ENCODE data around the gene INTS11.

The INTS11 gene

DNA sequence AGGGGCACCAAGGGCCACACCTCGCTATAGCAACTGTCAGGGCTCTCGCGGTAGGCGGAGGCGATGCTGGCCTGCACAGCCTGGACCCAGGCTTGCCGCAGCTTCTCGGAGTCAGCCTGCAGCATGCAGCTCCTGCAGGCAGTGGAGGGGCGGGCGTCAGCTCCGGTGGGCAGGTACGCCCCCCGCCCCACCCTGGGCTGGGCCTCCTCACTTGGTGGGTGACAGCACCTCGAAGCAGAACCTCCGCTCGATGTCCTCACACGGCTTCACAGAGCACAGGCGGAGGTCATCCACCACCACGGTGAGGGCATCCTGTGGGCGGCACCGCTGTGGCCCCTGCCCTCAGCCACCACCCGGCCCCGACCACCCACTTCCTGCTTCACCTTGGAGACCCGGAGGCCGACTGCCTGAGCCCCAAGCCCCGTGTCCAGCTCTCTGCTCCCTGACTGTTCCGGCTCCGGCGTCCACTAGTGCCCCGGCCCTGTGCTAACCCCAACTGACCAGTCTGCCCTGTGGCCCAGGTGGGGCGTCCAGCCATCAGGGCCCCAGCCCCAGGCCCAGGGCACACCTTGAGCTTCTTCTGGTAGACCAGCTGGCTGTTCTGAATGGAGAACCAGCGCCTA, 26.5 kb downstream of the INTS11 start:
- no CpG with 5 or more reads among the region's 31 CpGs for WGBS (ENCODE audit: insufficient coverage, insufficient read length)
- DNase-seq (ENCODE audit: low read depth, low spot score): no peak
- Histone ChIP-seq H3K27me3 (ENCODE audit: control insufficient read depth, insufficient read depth, low read length) (no peaks in the 10 kb centered on the region), H3K4me1 (ENCODE audit: control insufficient read depth, insufficient read depth, low read length) (peaks cover 2% of the 10 kb centered on the region; the same call in 1 of the 2 replicates), H3K4me3 (ENCODE audit: low read length) (no peak overlapping the region), H3K36me3 (ENCODE audit: control insufficient read depth, insufficient read depth, low read length) (no peaks in the 10 kb centered on the region; the same call in 1 of the 2 replicates), H3K27ac (ENCODE audit: low read length) (no peak overlapping the region), H3K9me3 (ENCODE audit: control insufficient read depth, insufficient read depth, low read length) (no peaks in the 10 kb centered on the region)

DNA sequence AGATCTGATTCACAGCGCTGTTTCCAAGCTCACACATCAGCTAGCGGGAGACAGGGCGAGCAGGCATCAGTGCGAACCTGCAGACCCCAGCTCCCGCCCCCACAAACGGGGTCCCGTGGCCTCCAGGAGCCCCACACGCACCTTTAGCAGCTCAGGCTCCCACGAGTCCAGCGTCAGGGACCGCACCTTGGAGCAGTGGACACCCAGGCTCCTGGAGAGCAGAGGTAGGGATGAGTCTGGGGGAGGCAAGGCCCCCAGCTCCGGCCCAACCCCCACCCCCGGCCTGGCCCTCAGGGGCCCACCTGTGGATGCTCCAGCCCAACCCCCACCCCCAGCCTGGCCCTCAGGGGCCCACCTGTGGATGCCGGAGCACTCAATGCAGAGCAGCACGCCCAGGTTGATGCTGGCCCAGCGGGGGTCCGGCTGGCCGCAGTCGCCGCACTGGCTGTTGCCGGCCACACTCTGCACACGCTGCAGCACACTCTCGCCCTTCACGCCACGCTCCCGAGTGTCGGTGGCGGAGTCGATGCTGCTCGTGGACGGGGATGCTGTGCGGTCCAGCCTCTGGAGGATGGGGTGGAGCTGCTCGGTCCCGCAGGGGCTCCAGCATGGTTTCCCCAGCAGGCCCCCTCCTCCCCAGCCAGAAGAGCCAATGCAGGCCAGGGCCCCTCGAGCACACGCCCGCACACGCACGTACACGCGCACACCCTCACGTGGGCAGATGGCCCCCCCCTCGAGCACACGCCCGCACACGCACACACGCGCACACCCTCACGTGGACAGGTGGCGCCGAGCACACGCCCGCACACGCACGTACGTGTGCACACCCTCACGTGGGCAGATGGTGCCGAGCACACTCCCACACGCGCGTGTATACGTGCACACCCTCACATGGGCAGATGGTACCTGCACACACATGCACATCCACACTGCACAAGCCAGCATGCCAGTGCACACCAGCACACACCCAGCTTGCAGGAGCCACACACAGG, 28.1 kb downstream of the INTS11 start:
- no CpG with 5 or more reads among the region's 62 CpGs for WGBS (ENCODE audit: insufficient coverage, insufficient read length)
- no peaks in the 10 kb centered on the region for H3K27me3 ChIP-seq (ENCODE audit: control insufficient read depth, insufficient read depth, low read length)
- H3K4me3 ChIP-seq (ENCODE audit: low read length): no peak overlapping the region
- no peaks in the 10 kb centered on the region for H3K9me3 ChIP-seq (ENCODE audit: control insufficient read depth, insufficient read depth, low read length)
- no peak overlapping the region for H3K27ac ChIP-seq (ENCODE audit: low read length)
- no peak for DNase-seq (ENCODE audit: low read depth, low spot score)
- peaks cover 2% of the 10 kb centered on the region; the same call in 1 of the 2 replicates for H3K4me1 ChIP-seq (ENCODE audit: control insufficient read depth, insufficient read depth, low read length)
- no peaks in the 10 kb centered on the region; the same call in 1 of the 2 replicates for H3K36me3 ChIP-seq (ENCODE audit: control insufficient read depth, insufficient read depth, low read length)

- no CpG with 5 or more reads among the region's 35 CpGs for WGBS (ENCODE audit: insufficient coverage, insufficient read length)
- no peak for DNase-seq (ENCODE audit: low read depth, low spot score)
- Histone ChIP-seq H3K27me3 (ENCODE audit: control insufficient read depth, insufficient read depth, low read length) (no peaks in the 10 kb centered on the region), H3K36me3 (ENCODE audit: control insufficient read depth, insufficient read depth, low read length) (no peaks in the 10 kb centered on the region; the same call in 1 of the 2 replicates), H3K4me1 (ENCODE audit: control insufficient read depth, insufficient read depth, low read length) (peaks cover 2% of the 10 kb centered on the region; the same call in 1 of the 2 replicates), H3K27ac (ENCODE audit: low read length) (no peak overlapping the region), H3K4me3 (ENCODE audit: low read length) (no peak overlapping the region), H3K9me3 (ENCODE audit: control insufficient read depth, insufficient read depth, low read length) (no peaks in the 10 kb centered on the region)
Measured at GRCh38 chr1:1295154-1295923, 29.1 kb downstream of the INTS11 start.

DNA sequence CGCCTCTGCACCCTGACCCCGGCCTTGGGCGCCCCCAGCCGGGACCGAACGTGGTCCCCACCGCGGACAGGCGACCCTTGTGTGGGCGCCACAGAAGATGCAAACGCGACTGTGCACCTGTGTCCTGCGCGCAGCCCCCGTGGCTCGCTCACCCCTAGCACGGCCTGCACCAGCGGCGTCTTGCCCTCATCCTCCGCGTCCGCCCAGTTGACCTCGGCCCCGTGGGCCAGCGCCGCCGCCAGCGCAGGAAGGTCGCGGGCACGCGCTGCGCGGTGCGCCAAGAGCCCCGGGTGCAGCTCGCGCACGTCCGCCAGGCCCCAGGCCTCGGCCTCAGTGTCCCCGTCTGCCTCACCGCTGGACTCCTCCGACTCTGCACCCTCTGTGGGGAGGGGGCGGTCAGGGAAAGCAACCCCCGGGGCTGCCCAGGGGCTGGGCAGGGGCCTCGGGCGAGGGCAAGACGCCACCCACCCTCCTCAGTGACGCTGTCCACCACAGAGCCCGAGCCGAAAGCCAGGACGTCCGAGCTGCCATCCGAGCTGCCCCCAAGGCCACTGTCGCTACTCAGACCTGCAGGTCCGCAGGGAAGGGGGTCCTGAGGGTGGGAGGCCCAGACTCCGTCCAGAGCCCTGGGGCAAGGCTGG, 30.1 kb downstream of the INTS11 start:
- peak overlapping the region; percentile 1 for H3K4me3 ChIP-seq (ENCODE audit: low read length)
- no peak overlapping the region for H3K27ac ChIP-seq (ENCODE audit: low read length)
- peaks cover 2% of the 10 kb centered on the region; the same call in 1 of the 2 replicates for H3K4me1 ChIP-seq (ENCODE audit: control insufficient read depth, insufficient read depth, low read length)
- DNase-seq (ENCODE audit: low read depth, low spot score): no peak
- no CpG with 5 or more reads among the region's 58 CpGs for WGBS (ENCODE audit: insufficient coverage, insufficient read length)
- no peaks in the 10 kb centered on the region for H3K27me3 ChIP-seq (ENCODE audit: control insufficient read depth, insufficient read depth, low read length)
- no peaks in the 10 kb centered on the region; the same call in 1 of the 2 replicates for H3K36me3 ChIP-seq (ENCODE audit: control insufficient read depth, insufficient read depth, low read length)
- H3K9me3 ChIP-seq (ENCODE audit: control insufficient read depth, insufficient read depth, low read length): no peaks in the 10 kb centered on the region

GRCh38 chr1:1293263-1294249, 30.9 kb downstream of the INTS11 start:
- no CpG with 5 or more reads among the region's 94 CpGs for WGBS (ENCODE audit: insufficient coverage, insufficient read length)
- Histone ChIP-seq H3K9me3 (ENCODE audit: control insufficient read depth, insufficient read depth, low read length) (no peaks in the 10 kb centered on the region), H3K36me3 (ENCODE audit: control insufficient read depth, insufficient read depth, low read length) (no peaks in the 10 kb centered on the region; the same call in 1 of the 2 replicates), H3K4me3 (ENCODE audit: low read length) (peak overlapping the region; percentile 37; the same call in 1 of the 2 replicates), H3K27ac (ENCODE audit: low read length) (no peak overlapping the region), H3K4me1 (ENCODE audit: control insufficient read depth, insufficient read depth, low read length) (peaks cover 2% of the 10 kb centered on the region; the same call in 1 of the 2 replicates), H3K27me3 (ENCODE audit: control insufficient read depth, insufficient read depth, low read length) (no peaks in the 10 kb centered on the region)
- no peak for DNase-seq (ENCODE audit: low read depth, low spot score)

DNA sequence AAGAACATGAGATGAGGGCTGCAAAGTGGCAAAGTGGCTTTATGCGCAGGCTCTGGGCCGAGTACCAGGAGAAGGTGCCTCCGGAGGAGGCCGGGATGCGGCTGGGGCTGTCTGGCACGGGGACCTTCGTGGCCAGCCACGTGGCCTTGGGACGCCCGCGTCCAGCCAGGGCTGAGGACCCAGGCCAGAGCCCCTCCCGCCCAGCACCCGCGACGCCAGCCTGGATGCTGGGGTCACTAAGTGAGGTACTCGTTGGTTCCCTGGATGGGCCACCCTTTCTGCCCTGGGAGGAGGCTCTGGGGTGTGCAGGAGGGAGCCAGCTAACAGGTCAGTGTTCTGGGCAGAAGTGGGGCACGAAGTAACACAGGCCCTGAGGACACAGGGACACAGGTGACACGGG, 31.6 kb downstream of the INTS11 start:
- Histone ChIP-seq H3K27ac (ENCODE audit: low read length) (no peak overlapping the region), H3K27me3 (ENCODE audit: control insufficient read depth, insufficient read depth, low read length) (no peaks in the 10 kb centered on the region), H3K9me3 (ENCODE audit: control insufficient read depth, insufficient read depth, low read length) (no peaks in the 10 kb centered on the region), H3K36me3 (ENCODE audit: control insufficient read depth, insufficient read depth, low read length) (no peaks in the 10 kb centered on the region; the same call in 1 of the 2 replicates), H3K4me1 (ENCODE audit: control insufficient read depth, insufficient read depth, low read length) (0 out of 2 replicates have a peak, but pooled peaks cover 2% of the 10 kb centered on the region), H3K4me3 (ENCODE audit: low read length) (no peak overlapping the region)
- no CpG with 5 or more reads among the region's 18 CpGs for WGBS (ENCODE audit: insufficient coverage, insufficient read length)
- no peak for DNase-seq (ENCODE audit: low read depth, low spot score)

GRCh38 chr1:1292442-1292779, 32.0 kb downstream of the INTS11 start:
- no peaks in the 10 kb centered on the region; the same call in 1 of the 2 replicates for H3K36me3 ChIP-seq (ENCODE audit: control insufficient read depth, insufficient read depth, low read length)
- H3K4me3 ChIP-seq (ENCODE audit: low read length): no peak overlapping the region
- no CpG with 5 or more reads among the region's 9 CpGs for WGBS (ENCODE audit: insufficient coverage, insufficient read length)
- no peak overlapping the region for H3K27ac ChIP-seq (ENCODE audit: low read length)
- H3K4me1 ChIP-seq (ENCODE audit: control insufficient read depth, insufficient read depth, low read length): 0 out of 2 replicates have a peak, but pooled peaks cover 2% of the 10 kb centered on the region
- H3K27me3 ChIP-seq (ENCODE audit: control insufficient read depth, insufficient read depth, low read length): no peaks in the 10 kb centered on the region
- no peaks in the 10 kb centered on the region for H3K9me3 ChIP-seq (ENCODE audit: control insufficient read depth, insufficient read depth, low read length)
- no peak for DNase-seq (ENCODE audit: low read depth, low spot score)

DNA sequence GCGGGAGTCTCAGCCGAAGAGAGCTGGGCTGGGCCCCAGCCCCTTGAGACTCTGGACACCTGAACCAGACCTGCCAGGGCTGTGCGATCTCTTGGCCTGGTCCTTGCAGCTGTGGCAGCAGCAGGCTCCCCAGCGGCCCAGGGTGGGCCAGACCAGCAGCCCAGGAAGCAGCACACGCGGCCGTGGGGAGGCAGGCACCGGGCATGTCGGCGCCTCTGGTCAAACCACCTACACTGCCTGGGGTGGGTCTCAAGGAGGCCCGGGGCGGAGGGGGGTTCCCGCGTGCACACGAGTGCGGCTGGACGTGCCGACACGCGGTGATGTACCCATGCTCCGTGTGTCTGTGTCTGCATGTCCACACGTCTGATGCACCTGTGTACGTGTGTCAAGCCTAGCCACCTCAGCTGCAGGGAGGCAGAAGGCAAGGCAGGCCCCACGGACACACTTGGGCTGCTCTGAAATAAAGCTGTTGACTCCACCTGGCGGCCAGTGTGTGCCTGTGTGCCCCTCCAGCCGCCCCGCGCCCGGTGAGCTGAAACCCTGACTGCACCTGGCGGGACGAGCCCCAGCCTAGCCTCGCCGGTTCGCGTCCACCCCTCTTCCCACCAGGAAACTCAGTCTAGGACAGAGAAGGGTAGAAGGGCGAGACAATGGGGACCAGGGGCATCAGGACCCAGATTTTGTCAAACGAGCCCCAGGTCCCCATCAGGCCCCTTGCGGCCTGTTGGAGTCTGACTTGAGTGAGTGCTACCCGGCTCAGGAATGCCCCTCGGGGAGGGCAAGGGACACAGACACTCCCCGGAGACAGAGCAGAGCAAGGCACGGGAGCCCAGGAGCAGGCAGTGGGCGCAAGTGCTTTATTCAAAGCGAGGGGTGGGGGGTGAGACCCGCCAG, 32.7 kb downstream of the INTS11 start:
- Histone ChIP-seq H3K4me1 (ENCODE audit: control insufficient read depth, insufficient read depth, low read length) (0 out of 2 replicates have a peak, but pooled peaks cover 2% of the 10 kb centered on the region), H3K27ac (ENCODE audit: low read length) (no peak overlapping the region), H3K4me3 (ENCODE audit: low read length) (no peak overlapping the region), H3K9me3 (ENCODE audit: control insufficient read depth, insufficient read depth, low read length) (no peaks in the 10 kb centered on the region), H3K27me3 (ENCODE audit: control insufficient read depth, insufficient read depth, low read length) (no peaks in the 10 kb centered on the region), H3K36me3 (ENCODE audit: control insufficient read depth, insufficient read depth, low read length) (no peaks in the 10 kb centered on the region; the same call in 1 of the 2 replicates)
- DNase-seq (ENCODE audit: low read depth, low spot score): no peak
- WGBS (ENCODE audit: insufficient coverage, insufficient read length): no CpG with 5 or more reads among the region's 45 CpGs

All from iPS DF 6.9 (cell line).